ENCODE data around the gene SPAG16.

The SPAG16 gene

GRCh38 chr2:214246417-214246816, 962.2 kb downstream of the SPAG16 start:
- no peak for DNase-seq (ENCODE audit: low read depth, low spot score)

- DNase-seq (ENCODE audit: low read depth, low spot score): no peak
Measured at GRCh38 chr2:214247531-214247930, 963.3 kb downstream of the SPAG16 start.

DNA sequence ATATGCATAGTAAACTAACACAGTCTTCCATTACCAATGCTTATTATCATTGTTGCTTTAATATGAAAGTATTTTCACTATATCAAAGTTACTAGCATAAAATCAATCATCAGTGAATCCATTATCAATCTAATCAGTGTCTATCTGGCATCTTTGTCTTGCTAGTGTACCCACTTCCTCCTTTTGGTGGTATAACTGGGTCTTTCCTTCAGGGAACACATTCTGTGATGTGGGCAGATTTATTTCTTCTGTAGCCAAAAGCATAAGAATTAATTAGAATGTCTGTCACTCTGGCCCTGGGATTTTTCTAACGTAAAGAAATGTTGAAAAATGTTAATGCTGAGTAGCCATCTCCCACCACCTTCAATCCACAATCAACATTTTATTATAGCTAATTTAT, 970.8 kb downstream of the SPAG16 start:
- DNase-seq (ENCODE audit: low read depth, low spot score): no peak

DNA sequence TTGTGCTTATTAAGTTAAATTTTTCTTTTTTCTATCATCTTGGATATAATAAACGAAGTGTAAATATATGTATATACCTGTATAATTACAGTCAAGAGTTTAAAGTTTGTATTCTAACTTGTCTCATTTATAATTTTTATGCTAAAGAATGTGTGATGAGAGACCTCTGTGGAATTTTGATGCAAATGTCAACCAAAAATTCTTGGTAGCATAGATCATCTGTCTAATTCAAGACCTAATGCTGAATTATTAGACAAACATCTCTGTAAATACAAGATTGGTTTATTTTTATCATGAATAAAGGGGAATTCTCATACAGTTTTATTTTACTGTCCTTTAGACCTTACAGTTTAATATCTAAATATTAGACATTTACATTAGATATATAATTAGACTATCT, 977.4 kb downstream of the SPAG16 start:
- no peak for DNase-seq (ENCODE audit: low read depth, low spot score)

DNA sequence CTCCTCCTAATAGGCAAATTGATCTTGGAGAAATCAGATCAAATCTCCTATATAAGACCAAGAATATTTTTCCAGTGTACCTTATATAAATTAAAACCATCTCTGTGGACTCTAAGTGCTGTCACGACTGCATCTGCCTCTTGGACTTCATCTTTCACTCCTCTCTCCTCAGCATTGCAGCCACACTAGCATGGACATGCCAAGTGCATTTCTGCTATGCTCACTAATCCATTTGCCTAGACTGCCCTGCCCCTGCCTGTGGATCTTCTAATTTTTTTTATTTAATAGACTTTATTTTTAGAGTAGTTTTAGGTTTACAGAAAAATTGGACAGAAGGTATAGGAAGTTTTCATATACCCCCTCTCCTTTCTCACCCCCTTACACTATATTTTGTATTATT, 979.9 kb downstream of the SPAG16 start:
- DNase-seq (ENCODE audit: low read depth, low spot score): no peak

DNA sequence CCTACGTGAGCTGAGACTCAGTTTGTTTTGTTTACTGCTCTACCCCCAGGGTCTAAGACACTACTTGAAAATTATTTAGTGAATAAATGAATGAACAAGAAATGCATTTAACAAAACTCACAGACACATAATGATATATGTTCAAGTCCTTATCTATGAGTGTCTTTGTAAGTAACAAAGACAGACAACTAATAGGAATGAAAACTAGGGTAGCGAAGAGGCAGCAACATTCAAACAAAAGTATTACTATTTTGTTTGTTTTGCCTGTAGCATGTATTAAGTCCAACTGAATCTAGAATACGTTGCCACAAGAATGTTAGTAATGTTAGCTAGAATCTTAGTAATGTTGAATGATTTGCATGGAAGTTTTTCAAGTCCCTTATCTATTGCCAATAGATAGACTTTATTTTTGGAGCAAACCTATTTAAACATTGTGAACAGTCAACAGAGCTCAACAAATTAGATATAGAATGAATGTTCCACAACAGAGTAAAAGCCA, 981.8 kb downstream of the SPAG16 start:
- no peak for DNase-seq (ENCODE audit: low read depth, low spot score)

DNA sequence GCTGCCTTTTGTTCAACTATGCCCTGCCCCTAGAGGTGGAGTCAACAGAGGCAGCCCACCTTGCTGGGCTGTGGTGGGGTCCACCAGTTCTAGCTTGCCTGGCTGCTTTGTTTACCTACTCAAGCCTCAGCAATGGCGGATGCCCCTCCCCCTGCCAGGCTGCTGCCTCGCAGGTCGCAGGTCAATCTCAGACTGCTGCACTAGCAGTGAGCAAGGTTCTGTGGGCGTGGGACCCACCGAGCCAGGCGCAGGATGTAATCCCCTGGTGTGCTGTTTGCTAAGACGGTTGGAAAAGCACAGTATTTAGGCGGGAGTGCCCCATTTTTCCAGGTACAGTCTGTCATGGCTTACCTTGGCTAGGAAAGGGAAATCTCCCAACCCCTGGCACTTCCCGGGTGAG, 993.6 kb downstream of the SPAG16 start:
- DNase-seq (ENCODE audit: low read depth, low spot score): no peak

- no peak for DNase-seq (ENCODE audit: low read depth, low spot score)
Measured at GRCh38 chr2:214286011-214286410, 1001.7 kb downstream of the SPAG16 start.

- DNase-seq (ENCODE audit: low read depth, low spot score): no peak
Measured at GRCh38 chr2:214293593-214293992, 1009.3 kb downstream of the SPAG16 start.

GRCh38 chr2:214294426-214294825, 1010.2 kb downstream of the SPAG16 start:
- DNase-seq (ENCODE audit: low read depth, low spot score): no peak

DNA sequence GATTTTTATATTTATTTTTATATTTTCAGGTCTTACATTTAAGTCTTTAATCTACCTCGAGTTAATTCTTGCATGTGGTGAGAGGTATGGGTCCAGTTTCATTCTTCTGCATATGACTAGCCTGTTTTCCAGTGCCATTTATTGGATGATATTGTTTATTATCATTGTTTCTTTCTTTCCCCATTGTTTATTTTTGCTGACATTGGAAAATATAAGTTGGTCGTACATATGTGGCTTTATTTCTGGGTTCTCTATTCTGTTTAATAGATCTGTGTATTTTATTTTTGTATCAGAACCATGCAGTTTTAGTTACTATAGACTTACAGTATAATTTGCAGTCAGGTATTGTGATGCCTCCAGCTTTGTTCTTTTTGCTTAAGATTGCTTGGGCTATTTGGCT, 1013.2 kb downstream of the SPAG16 start:
- no peak for DNase-seq (ENCODE audit: low read depth, low spot score)

DNA sequence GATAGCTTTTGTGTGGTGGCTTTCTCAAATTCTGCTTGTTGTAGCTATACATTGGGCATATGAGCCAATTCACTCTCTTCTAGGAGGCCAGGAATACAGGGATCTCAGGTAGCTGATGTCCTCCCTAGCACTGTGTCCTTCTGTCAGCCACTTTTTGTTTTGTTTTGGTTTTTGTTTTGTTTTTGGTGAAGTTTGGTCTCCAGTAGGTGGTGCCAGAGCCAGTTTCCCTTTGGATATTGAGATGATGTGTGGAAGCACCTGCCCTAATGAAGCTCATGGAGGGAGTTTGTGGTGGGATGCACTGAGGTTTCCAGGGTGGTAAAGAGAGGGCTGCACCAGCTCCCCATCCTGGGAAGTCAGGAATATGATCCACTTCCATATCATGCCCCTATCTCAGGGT, 1026.1 kb downstream of the SPAG16 start:
- DNase-seq (ENCODE audit: low read depth, low spot score): no peak

GRCh38 chr2:214311031-214311533, 1026.8 kb downstream of the SPAG16 start:
- no peak for DNase-seq (ENCODE audit: low read depth, low spot score)

DNA sequence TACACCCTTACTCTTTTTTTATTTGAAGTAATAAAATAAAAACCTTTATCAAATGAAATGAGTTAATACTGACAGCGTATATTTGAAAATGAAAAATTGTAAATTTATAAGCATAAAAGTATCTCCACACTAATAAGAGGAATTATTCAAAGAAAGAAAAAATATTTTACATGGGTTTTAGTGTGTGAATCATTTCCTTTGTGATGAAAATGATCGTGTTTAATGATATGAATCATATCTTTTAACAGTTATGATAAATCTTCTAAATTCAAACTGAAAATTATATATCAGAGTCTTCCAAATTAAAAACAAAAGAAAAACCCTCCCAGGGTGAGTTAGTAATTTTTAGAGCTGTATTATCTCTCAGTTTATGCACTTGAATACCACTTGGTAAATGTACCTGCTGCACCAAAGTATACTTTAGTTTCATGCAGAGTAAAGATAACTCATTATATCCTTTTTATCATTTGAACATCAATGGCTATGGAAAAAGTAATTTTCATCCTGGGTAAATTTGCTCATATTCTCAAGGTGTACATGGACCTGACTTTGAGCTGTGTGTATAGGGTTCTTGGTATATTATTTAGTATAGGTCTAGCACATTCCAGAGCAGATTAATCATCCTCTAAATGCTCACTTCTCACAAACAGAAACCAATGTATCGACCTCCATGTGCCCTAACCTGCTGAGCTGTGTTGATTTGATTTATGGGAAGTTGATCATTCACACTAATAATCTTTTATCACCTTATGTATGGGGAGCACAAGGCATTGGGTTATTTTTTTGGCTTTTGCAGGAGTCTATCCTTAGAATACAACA, 1027.9 kb downstream of the SPAG16 start:
- no peak for DNase-seq (ENCODE audit: low read depth, low spot score)

GRCh38 chr2:214315324-214315723, 1031.1 kb downstream of the SPAG16 start:
- no peak for DNase-seq (ENCODE audit: low read depth, low spot score)

DNA sequence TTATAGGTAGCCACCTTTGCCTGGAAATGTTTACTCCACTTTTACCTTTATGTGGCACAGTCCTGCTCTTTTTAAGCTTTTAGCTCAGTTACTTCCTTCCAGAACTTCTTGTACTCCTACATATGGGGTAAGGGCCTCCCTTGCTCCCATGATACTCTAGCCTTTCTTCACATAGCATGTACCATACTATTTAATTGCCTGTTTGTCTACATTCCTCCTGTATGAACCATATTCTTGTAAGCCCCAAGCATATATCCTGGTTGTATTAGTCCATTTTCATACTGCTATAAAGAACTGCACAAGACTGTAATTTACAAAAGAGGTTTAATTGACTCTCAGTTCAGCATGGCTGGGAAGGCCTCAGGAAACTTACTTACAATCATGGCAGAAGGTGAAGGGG, 1035.9 kb downstream of the SPAG16 start:
- DNase-seq (ENCODE audit: low read depth, low spot score): no peak

DNA sequence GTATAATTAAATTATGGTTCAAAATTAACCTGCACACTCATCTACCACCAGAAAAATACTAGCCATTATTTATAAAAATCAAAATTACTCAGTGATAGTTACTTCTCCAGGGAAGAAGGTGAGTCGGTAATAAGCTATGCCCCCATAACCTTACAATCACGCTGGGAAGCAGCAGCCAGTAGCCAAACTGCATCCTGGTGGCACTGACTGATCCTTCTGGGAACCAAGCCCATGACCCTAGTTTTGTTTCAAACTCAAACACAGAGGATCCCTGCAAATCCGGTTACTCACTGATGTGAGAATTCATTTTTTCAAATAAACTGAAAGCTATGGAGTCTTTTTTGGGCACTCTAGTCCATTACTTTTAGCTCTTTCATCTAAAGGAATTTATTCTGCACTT, 1038.4 kb downstream of the SPAG16 start:
- no peak for DNase-seq (ENCODE audit: low read depth, low spot score)

- no peak for DNase-seq (ENCODE audit: low read depth, low spot score)
Measured at GRCh38 chr2:214325404-214325803, 1041.1 kb downstream of the SPAG16 start.

DNA sequence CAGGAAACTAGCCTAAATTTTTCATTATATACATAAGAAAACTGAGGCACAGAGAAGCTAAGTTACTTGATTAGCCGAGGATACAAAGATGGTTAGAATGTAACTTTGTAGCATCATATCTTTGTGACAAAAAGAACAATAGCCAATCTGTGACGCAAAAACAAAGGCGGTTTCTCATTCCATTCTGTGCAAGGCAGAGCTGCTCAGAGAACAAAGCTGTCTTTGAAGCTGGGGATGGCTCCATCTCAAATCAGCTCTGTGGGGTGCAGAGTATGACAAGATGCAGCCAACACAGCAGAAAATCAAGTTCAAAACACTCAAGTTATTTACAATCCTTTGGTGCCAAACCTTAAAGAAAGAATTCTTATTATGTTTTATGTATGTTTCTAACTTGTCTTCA, 1044.7 kb downstream of the SPAG16 start:
- no peak for DNase-seq (ENCODE audit: low read depth, low spot score)

DNA sequence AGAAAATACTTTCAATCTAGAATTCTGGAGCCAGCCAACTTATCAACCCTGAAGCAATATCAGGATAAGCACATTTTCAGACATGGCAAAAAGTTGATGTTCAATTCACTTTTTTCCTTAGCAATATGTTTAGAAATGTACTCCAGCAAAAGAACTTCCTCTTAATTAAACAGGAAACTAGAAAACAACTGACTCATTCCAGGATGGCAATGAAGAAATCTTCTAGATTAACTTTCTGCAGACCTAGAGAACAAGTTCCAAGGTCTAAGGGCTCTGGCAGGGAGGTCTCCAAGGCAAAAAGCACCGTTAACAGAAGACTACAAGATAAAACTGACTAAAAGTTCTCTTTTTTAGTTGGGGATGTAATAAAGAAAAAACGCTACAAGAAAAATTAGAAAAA, 1057.4 kb downstream of the SPAG16 start:
- no peak for DNase-seq (ENCODE audit: low read depth, low spot score)

DNA sequence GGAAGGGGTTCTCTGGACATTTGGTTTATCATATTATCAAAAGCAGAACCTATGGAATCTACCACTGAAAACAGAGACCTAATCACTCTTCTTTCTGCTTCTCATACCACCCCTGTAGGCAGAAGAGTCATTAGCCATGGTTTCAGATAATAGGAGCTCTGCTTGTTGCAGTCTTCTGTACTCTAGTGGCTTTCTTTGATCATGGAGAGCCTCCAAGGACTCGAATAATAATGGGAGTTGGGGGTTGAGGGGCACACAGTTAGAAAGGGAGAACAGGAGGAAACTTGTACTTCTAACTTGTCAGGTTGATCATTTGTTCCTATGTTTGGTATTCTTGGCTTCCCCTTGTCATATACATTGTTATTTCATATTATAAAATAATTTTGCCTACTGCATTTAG, 1074.2 kb downstream of the SPAG16 start:
- DNase-seq (ENCODE audit: low read depth, low spot score): no peak

- no peak for DNase-seq (ENCODE audit: low read depth, low spot score)
Measured at GRCh38 chr2:214361116-214361515, 1076.9 kb downstream of the SPAG16 start.

DNA sequence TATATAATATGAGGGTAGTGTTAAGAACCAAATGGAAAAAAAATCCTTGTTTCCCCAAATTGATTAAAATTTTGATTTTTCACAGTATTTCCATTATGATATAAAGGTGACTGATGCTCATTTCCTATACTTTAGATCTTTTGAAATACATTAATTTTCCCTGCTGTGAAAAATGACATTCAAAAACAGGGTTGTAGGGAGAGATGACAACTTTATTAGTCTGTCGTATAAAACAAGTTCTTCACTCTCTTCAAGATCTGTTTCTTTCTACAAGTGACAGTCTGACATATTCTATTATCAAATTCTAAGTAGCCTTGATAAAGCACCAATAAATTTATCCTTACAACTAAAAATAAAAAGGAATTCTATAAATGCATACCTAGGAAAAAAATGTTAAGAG, 1081.3 kb downstream of the SPAG16 start:
- DNase-seq (ENCODE audit: low read depth, low spot score): no peak

DNA sequence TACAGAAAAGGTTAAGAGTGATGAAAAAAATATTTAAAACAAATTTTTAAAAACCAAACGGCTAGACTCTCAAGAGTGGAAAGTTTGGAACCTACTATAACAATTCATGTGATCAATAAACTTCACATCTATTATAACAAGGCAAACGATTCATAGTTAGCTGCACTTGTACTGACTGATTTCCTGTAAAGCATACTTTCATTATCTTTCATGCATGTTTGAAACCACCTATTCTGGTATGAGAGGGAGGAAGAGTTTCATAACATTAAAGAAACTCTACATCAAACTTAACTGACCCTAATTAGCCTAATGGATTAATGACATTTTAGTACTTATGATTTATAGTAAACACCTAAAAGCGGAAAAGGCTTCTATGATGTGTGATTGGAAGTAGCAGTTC, 1082.9 kb downstream of the SPAG16 start:
- no peak for DNase-seq (ENCODE audit: low read depth, low spot score)

Measured in brain pericyte (primary cell).